Fibroblast of mammary gland (primary cell): ENCODE data around the gene TBC1D14.

Experiments
- DNase-seq: peaks from one replicate; pipeline ENCODE4 v3.0.0-alpha.2; 2010; ENCODE audit warnings: low read depth
- H3K4me3 ChIP-seq: 2 replicates; pipeline ENCODE4 v1.5.1; 2011; ENCODE audit warnings: low read depth, mild to moderate bottlenecking, low read length, moderate library complexity; ENCODE audit not compliant: control insufficient read depth
- TF ChIP-seq, protein P1 (sequence below): conservative IDR thresholded peaks from 2 replicates; pipeline ENCODE4 v1.5.1; 2011; ENCODE audit warnings: low read depth, low read length, inconsistent platforms; ENCODE audit not compliant: control insufficient read depth, insufficient read depth

Gene TBC1D14

GRCh38 chr4:6963139-6963611 lies 53.5 kb downstream of the TBC1D14 start:
- TF ChIP-seq, protein P1, sequence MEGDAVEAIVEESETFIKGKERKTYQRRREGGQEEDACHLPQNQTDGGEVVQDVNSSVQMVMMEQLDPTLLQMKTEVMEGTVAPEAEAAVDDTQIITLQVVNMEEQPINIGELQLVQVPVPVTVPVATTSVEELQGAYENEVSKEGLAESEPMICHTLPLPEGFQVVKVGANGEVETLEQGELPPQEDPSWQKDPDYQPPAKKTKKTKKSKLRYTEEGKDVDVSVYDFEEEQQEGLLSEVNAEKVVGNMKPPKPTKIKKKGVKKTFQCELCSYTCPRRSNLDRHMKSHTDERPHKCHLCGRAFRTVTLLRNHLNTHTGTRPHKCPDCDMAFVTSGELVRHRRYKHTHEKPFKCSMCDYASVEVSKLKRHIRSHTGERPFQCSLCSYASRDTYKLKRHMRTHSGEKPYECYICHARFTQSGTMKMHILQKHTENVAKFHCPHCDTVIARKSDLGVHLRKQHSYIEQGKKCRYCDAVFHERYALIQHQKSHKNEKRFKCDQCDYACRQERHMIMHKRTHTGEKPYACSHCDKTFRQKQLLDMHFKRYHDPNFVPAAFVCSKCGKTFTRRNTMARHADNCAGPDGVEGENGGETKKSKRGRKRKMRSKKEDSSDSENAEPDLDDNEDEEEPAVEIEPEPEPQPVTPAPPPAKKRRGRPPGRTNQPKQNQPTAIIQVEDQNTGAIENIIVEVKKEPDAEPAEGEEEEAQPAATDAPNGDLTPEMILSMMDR, result no peak
- DNase-seq, result no peak

GRCh38 chr4:6964858-6965257 lies 55.2 kb downstream of the TBC1D14 start:
- H3K4me3 ChIP-seq, result no peak overlapping the region

More at GRCh38 chr4:6963139-6963611, 53.5 kb downstream of the TBC1D14 start:
- H3K4me3 ChIP-seq, result no peak overlapping the region

DNA sequence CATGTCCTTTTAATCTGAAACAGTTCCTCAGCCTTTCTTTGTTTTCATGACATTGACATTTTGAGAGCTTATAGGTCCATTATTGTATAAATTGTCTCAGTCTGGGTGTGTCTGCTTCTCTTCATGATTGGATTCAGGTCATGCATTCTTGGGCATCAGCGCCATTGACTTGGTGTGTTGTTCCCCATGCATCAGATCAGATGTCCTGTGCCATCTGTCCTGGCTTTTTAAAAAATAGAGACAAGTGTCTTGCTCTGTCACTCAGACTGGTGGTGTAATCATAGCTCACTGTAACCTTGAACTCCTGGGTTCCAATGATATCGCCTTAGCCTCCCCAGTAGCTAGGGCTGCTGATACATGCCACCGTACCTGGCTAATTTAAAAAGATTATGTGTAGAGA lies 55.7 kb downstream of the TBC1D14 start:
- DNase-seq, result no peak
- H3K4me3 ChIP-seq, result no peak overlapping the region
- TF ChIP-seq, protein P1, result no peak

More at GRCh38 chr4:6964858-6965257, 55.2 kb downstream of the TBC1D14 start:
- DNase-seq, result no peak
- TF ChIP-seq, protein P1, result no peak

DNA sequence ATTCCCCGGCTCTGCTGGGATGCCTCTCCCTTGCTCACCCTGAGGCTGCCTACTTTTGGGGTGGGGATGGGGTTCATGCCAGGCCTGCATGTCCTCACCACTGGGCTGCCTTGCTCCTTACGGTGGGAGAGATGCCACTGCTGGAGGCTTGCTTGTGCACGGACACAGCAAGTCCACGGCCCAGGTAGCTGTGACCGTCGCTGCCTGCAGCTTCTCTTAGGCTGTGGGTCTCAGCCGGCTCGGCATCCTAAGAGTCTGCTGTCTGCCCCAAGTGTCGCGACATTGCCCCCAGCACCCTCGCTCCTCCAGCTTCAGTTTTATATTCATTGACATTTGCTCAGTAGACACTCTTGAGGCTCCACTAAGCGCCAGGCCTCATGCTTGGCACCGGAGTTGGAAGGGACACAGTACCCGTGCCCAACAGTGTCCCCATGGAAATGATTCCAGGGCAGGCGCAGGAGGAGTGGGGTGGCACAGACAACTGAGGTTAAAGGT lies 58.3 kb downstream of the TBC1D14 start:
- no peak for DNase-seq
- no peak overlapping the region for H3K4me3 ChIP-seq
- TF ChIP-seq, protein P1, result no peak

GRCh38 chr4:6968496-6968895 lies 58.9 kb downstream of the TBC1D14 start:
- H3K4me3 ChIP-seq, result no peak overlapping the region
- DNase-seq, result no peak
- TF ChIP-seq, protein P1, result no peak

- no peak for DNase-seq
- TF ChIP-seq, protein P1, result no peak
- no peak overlapping the region for H3K4me3 ChIP-seq
These were observed 60.5 kb downstream of the TBC1D14 start for GRCh38 chr4:6969826-6970800.
